ENCODE data around the gene PIK3R3. TPM values are rescaled to one million over a fixed set of nuclear protein-coding genes. Genes with fewer than 3 reads are reported as not detected.

PIK3R3 gene
- total and polyA plus RNA-seq, 9 of the 15 experiments (the other 6 are each of a cell fraction or from before 2014, with no cell fraction given) = 1.4 to 7.7 (median 4.6) TPM

DNA sequence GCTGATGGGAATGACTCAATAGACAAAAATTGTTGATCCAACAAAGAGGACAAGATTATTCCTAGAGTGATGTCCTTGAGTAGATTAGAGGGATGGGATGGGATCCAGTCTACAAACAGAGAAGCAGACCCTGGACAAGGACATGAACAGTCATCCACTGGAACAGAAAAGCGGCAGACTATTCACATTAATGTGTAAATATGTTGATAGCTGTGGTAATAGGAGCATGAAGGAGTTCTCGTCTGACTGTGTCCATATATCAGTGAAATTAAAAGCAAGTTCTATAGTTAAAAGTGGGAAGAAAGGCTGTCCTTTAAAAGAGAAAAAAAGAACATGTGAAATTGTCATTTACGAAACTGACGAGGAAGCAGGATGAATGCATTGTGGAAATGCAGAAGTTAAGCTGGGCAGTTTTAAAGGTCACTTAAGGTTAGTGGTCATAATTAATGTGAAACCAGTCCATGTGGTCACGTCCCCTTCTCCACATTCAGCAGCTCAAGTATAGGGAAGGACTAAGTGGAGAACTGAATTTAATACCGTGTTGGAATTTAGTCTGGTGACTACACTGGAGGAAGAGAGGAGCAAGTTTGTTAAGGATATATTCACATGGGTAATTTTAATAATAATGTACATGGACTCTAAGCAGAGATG, 62.1 kb downstream of the PIK3R3 start (continued):
- TF ChIP-seq, protein P1, sequence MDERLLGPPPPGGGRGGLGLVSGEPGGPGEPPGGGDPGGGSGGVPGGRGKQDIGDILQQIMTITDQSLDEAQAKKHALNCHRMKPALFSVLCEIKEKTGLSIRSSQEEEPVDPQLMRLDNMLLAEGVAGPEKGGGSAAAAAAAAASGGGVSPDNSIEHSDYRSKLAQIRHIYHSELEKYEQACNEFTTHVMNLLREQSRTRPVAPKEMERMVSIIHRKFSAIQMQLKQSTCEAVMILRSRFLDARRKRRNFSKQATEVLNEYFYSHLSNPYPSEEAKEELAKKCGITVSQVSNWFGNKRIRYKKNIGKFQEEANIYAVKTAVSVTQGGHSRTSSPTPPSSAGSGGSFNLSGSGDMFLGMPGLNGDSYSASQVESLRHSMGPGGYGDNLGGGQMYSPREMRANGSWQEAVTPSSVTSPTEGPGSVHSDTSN (CRISPR knock-in tag; IDR thresholded peaks at IDR 0.05; ENCODE audit: low read depth) = no peak
- TF ChIP-seq, protein P1 (tag; conservative IDR thresholded peaks at IDR 0.05; ENCODE audit: low read depth) = peak; percentile 74
- TF ChIP-seq TSC22D4 (tag; IDR thresholded peaks at IDR 0.05) (no peak), MAFG (tag; conservative IDR thresholded peaks at IDR 0.05) (no peak), SMARCE1 (IDR thresholded peaks at IDR 0.05) (peak; percentile 16; the same call in 1 of the 2 replicates), HNRNPL (IDR thresholded peaks at IDR 0.05; ENCODE audit: low read depth, low read length) (no peak), ZNF583 (CRISPR knock-in tag; IDR thresholded peaks at IDR 0.05) (no peak), PYGO2 (tag; IDR thresholded peaks at IDR 0.05) (no peak), ZKSCAN1 (IDR thresholded peaks at IDR 0.05; ENCODE audit: low read depth, low read length) (no peak), SOX6 (IDR thresholded peaks at IDR 0.05) (no peak), SNIP1 (IDR thresholded peaks at IDR 0.05; ENCODE audit: low read depth) (no peak), MLX (CRISPR knock-in tag; conservative IDR thresholded peaks at IDR 0.05) (no peak), SREBF2 (CRISPR knock-in tag; IDR thresholded peaks at IDR 0.05) (no peak), ZNF766 (CRISPR knock-in tag; conservative IDR thresholded peaks at IDR 0.05) (peak; percentile 60; the same call in 1 of the 2 replicates), EHMT2 (IDR thresholded peaks at IDR 0.05) (no peak), HCFC1 (IDR thresholded peaks at IDR 0.05; ENCODE audit: low read depth, low read length) (no peak), FOXP4 (CRISPR knock-in tag; IDR thresholded peaks at IDR 0.05; ENCODE audit: borderline replicate concordance) (no peak), PRPF4 (IDR thresholded peaks at IDR 0.05; ENCODE audit: insufficient read depth, low read depth, low read length, poor library complexity, severe bottlenecking) (no peak), SRSF7 (optimal IDR thresholded peaks at IDR 0.05; ENCODE audit: low read depth, low read length) (no peak)
- TF ChIP-seq, protein P2, sequence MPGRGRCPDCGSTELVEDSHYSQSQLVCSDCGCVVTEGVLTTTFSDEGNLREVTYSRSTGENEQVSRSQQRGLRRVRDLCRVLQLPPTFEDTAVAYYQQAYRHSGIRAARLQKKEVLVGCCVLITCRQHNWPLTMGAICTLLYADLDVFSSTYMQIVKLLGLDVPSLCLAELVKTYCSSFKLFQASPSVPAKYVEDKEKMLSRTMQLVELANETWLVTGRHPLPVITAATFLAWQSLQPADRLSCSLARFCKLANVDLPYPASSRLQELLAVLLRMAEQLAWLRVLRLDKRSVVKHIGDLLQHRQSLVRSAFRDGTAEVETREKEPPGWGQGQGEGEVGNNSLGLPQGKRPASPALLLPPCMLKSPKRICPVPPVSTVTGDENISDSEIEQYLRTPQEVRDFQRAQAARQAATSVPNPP (IDR thresholded peaks at IDR 0.05; ENCODE audit: borderline replicate concordance, insufficient read depth, insufficient read length) = no peak

Measured in K562 (cell line).